IPS-NIHi11 (cell line): ENCODE measurements around the gene CABLES2.
A peak's percentile ranks its signal among the peaks of the same experiment; 100 is the strongest.

Experiments
- DNase-seq: peaks from one replicate; pipeline ENCODE4 v3.0.0; 2012; ENCODE audit warnings: mixed read lengths, low spot score

CABLES2 gene

GRCh38 chr20:62417981-62418708 lies 11.1 kb upstream of the CABLES2 start:
- no peak for DNase-seq

GRCh38 chr20:62416651-62417637 lies 9.9 kb upstream of the CABLES2 start:
- DNase-seq, result no peak

GRCh38 chr20:62415354-62416111 lies 8.4 kb upstream of the CABLES2 start:
- DNase-seq, result no peak

GRCh38 chr20:62413896-62414481 lies 6.9 kb upstream of the CABLES2 start:
- DNase-seq, result peak; percentile 81

- DNase-seq, result no peak
These were observed 6.0 kb upstream of the CABLES2 start for GRCh38 chr20:62413025-62413570.

- no peak for DNase-seq
These were observed 5.3 kb upstream of the CABLES2 start for GRCh38 chr20:62412194-62413024.

GRCh38 chr20:62411479-62412193 lies 4.6 kb upstream of the CABLES2 start:
- DNase-seq, result no peak

GRCh38 chr20:62410746-62411478 lies 3.8 kb upstream of the CABLES2 start:
- no peak for DNase-seq

- DNase-seq, result peak; percentile 82
These were observed 3.1 kb upstream of the CABLES2 start for GRCh38 chr20:62409931-62410745.

- no peak for DNase-seq
These were observed 2.2 kb upstream of the CABLES2 start for GRCh38 chr20:62409086-62409853.

- DNase-seq, result no peak
These were observed 1.6 kb upstream of the CABLES2 start for GRCh38 chr20:62408640-62409039.

GRCh38 chr20:62408055-62408454 lies 970 bp upstream of the CABLES2 start:
- no peak for DNase-seq

- no peak for DNase-seq
These were observed 379 bp downstream of the CABLES2 start for GRCh38 chr20:62406635-62407176.

- no peak for DNase-seq
These were observed 1.0 kb downstream of the CABLES2 start for GRCh38 chr20:62405981-62406513.

- peak; percentile 81 for DNase-seq
These were observed 1.7 kb downstream of the CABLES2 start for GRCh38 chr20:62405108-62405980.

- DNase-seq, result no peak
These were observed 2.4 kb downstream of the CABLES2 start for GRCh38 chr20:62404761-62405107.
